ENCODE data around the gene MAFG.

DNA sequence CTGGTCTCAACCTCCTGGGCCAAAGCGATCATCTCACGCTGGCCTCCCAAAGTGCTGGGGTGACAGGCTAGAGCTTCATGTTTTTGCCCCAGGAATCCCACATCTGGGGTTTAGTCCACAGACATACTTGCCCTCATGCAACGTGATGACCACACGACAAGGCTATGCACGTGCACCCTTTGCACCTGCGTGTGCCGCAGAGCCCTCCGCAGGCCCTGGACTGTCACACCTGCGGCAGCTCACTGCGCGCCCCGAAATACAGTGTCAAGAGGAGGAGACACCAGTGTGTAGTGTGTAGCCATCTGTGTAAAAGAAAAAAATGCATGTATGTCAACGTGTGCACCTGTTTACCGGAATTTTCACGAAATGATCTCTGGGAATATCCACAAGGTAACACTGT is 23.0 kb upstream of the MAFG start:
- TF ChIP-seq POLR2A (IDR thresholded peaks at IDR 0.05; ENCODE audit: low read length) (no peak), GATA1 (IDR thresholded peaks at IDR 0.05; ENCODE audit: low read depth, low read length) (no peak)

Data from erythroblast (primary cell).